HCT116 (cell line): ENCODE data around the gene SFXN5. TPM values are rescaled to one million over a fixed set of nuclear protein-coding genes. Genes with fewer than 3 reads are reported as not detected.

Experiments
- ATAC-seq: fragments of 200-7000 bp; cut with Tn5 transposase; 2 replicates; pipeline ENCODE4 v1.9.1; 2020; ENCODE audit warnings: mild to moderate bottlenecking, moderate library complexity
- BruUV-seq: library from RNA; stranded (reverse); fragments of 400-500 nt; replicated peaks from 2 replicates; lab custom pipeline; 2021; lab: Mats Ljungman, UMichigan
- CTCF ChIA-PET: fragments of 300-600 bp; sonication (Branson Sonifier 250); formaldehyde crosslinking; loops from one replicate; lab custom pipeline; 2021; ENCODE audit warnings: antibody characterized with exemption; lab: Charles Lee
- POLR2A ChIA-PET: fragments of 300-600, 350-600 bp; sonication (Branson Sonifier 250); formaldehyde crosslinking; loops from one replicate; lab custom pipeline; 2021; ENCODE audit warnings: antibody characterized with exemption; lab: Charles Lee
- RAD21 ChIA-PET, 2 experiments: fragments of 300-600 bp; sonication (Branson Sonifier 250); formaldehyde crosslinking; loops; one replicate each; lab custom pipeline; 2023; ENCODE audit warnings: low total read pairs in 2 of 2; ENCODE audit not compliant: uncharacterized antibody in 2 of 2, unreplicated experiment in 2 of 2, low non-redundant PET in 1 of 2; lab: Charles Lee
- DNase-seq: peaks from one replicate; pipeline ENCODE4 v3.0.0-alpha.2; 2010; ENCODE audit warnings: low read depth, low spot score
- H2AFZ ChIP-seq: fragments of 200-600 bp; shearing (Covaris generic), sonication (generic); 2 replicates; pipeline ENCODE4 v1.6.1; 2017; ENCODE audit warnings: low read depth, mixed run types, mixed read lengths, antibody characterized with exemption, low read length; ENCODE audit not compliant: poor library complexity, severe bottlenecking
- H3K27ac ChIP-seq: 2 replicates; pipeline ENCODE4 v1.5.1; 2012; ENCODE audit warnings: low read depth, low read length
- H3K27me3 ChIP-seq: fragments of 200-600 bp; sonication (generic); 2 replicates; pipeline ENCODE4 v1.6.1; 2016; ENCODE audit warnings: mixed run types, low read length, mixed read lengths; ENCODE audit not compliant: insufficient read depth
- H3K36me3 ChIP-seq, 2 experiments: fragments of 200-500 bp in 1 of 2; fragments of 200-600 bp in 1 of 2; sonication (Bioruptor generic) in 1 of 2; sonication (generic) in 1 of 2; 2 replicates each; pipeline versions ENCODE4 v1.5.1 to v1.6.1; 2014 to 2016; ENCODE audit warnings: low read length in 2 of 2, inconsistent platforms in 1 of 2, mixed read lengths in 1 of 2, mixed run types in 1 of 2; ENCODE audit not compliant: insufficient read depth in 2 of 2, control insufficient read depth in 1 of 2
- H3K4me1 ChIP-seq, 2 experiments: fragments of 200-600 bp in 1 of 2; sonication (generic) in 1 of 2; 2 replicates each; pipeline versions ENCODE4 v1.5.1 to v1.6.1; 2012 to 2017; ENCODE audit warnings: low read length in 2 of 2, inconsistent platforms in 1 of 2, mild to moderate bottlenecking in 1 of 2, mixed read lengths in 1 of 2, mixed run types in 1 of 2, moderate library complexity in 1 of 2; ENCODE audit not compliant: insufficient read depth in 2 of 2, control insufficient read depth in 1 of 2
- H3K4me2 ChIP-seq: fragments of 200-600 bp; sonication (generic); 2 replicates; pipeline ENCODE4 v1.6.1; 2017; ENCODE audit warnings: mixed run types, low read length, mixed read lengths
- H3K4me3 ChIP-seq, 2 experiments: fragments of 200-600 bp in 1 of 2; sonication (generic) in 1 of 2; replicated peaks in 1 of 2; 2 replicates each; pipeline ENCODE4 v1.5.1; 2011 to 2016; ENCODE audit warnings: low read length in 2 of 2, control low read depth in 1 of 2, low read depth in 1 of 2, mild to moderate bottlenecking in 1 of 2, mixed read lengths in 1 of 2, mixed run types in 1 of 2
- H3K79me2 ChIP-seq: fragments of 200-600 bp; sonication (generic); 2 replicates; pipeline ENCODE4 v1.6.1; 2017; ENCODE audit warnings: mild to moderate bottlenecking, mixed run types, low read length, moderate library complexity, mixed read lengths; ENCODE audit not compliant: insufficient read depth
- H3K9ac ChIP-seq: fragments of 200-600 bp; sonication (generic); 2 replicates; pipeline ENCODE4 v1.6.1; 2016; ENCODE audit warnings: low read length, mixed read lengths
- H3K9me2 ChIP-seq: fragments of 200-600 bp; sonication (generic), shearing (Covaris generic); 2 replicates; pipeline ENCODE4 v1.6.1; 2017; ENCODE audit warnings: mixed run types, mild to moderate bottlenecking, moderate library complexity; ENCODE audit not compliant: insufficient read depth
- H3K9me3 ChIP-seq, 2 experiments: fragments of 200-500 bp in 1 of 2; fragments of 200-600 bp in 1 of 2; sonication (Bioruptor generic) in 1 of 2; sonication (generic) in 1 of 2; 2 replicates each; pipeline ENCODE4 v1.6.1; 2014 to 2017; ENCODE audit warnings: low read length in 2 of 2, mixed read lengths in 2 of 2, inconsistent platforms in 1 of 2, low read depth in 1 of 2, mild to moderate bottlenecking in 1 of 2, mixed run types in 1 of 2, moderate library complexity in 1 of 2; ENCODE audit not compliant: control insufficient read depth in 1 of 2, insufficient read depth in 1 of 2
- H4K20me1 ChIP-seq: fragments of 200-600 bp; sonication (generic), shearing (Covaris generic); 2 replicates; pipeline ENCODE4 v1.6.1; 2017; ENCODE audit warnings: mixed run types, mild to moderate bottlenecking, moderate library complexity; ENCODE audit not compliant: insufficient read depth
- CBX3 ChIP-seq: IDR thresholded peaks from 2 replicates; pipeline ENCODE4 v1.6.1; 2012; ENCODE audit warnings: low read depth
- CEBPB ChIP-seq: IDR thresholded peaks from 2 replicates; pipeline ENCODE4 v1.6.1; 2012; ENCODE audit warnings: low read depth
- CTCF ChIP-seq, 3 experiments: fragments of 200-600 bp in 1 of 3; sonication (generic) in 1 of 3; IDR thresholded peaks in 2 of 3; conservative IDR thresholded peaks in 1 of 3; 2 replicates each; pipeline ENCODE4 v1.5.1; 2012 to 2017; ENCODE audit warnings: low read depth in 2 of 3, low read length in 2 of 3, antibody characterized with exemption in 1 of 3, borderline replicate concordance in 1 of 3, control low read depth in 1 of 3, mild to moderate bottlenecking in 1 of 3, mixed read lengths in 1 of 3, mixed run types in 1 of 3, moderate library complexity in 1 of 3; ENCODE audit not compliant: insufficient read depth in 1 of 3
- ELF1 ChIP-seq: IDR thresholded peaks from 2 replicates; pipeline ENCODE4 v1.6.1; 2012; ENCODE audit warnings: low read depth, borderline replicate concordance
- EZH2phosphoT487 ChIP-seq: fragments of 200-600 bp; IDR thresholded peaks from 2 replicates; pipeline ENCODE4 v1.6.1; 2018; ENCODE audit warnings: antibody characterized with exemption, borderline replicate concordance
- FOSL1 ChIP-seq: IDR thresholded peaks from 2 replicates; pipeline ENCODE4 v1.6.1; 2012; ENCODE audit warnings: low read depth
- MAX ChIP-seq: IDR thresholded peaks from 2 replicates; pipeline ENCODE4 v1.6.1; 2012
- RAD21 ChIP-seq: IDR thresholded peaks from 2 replicates; pipeline ENCODE4 v1.6.1; 2012; ENCODE audit warnings: low read depth, mild to moderate bottlenecking
- SRF ChIP-seq: IDR thresholded peaks from 2 replicates; pipeline ENCODE4 v1.6.1; 2012; ENCODE audit warnings: low read depth
- YY1 ChIP-seq: IDR thresholded peaks from 2 replicates; pipeline ENCODE4 v1.6.1; 2011; ENCODE audit warnings: low read length, low read depth, moderate library complexity, mild to moderate bottlenecking; ENCODE audit not compliant: insufficient replicate concordance; ENCODE audit errors: extremely low read depth
- intact Hi-C: fragments of 100-400 bp; cut with micrococcal nuclease; formaldehyde crosslinking; loops from 2 replicates; pipeline ENCODE4 v1.10.0; 2022
- total RNA-seq: library from RNA; stranded (reverse); gene quantifications from one replicate; pipeline ENCODE4 v1.2.1, GENCODE V29; 2021; ENCODE audit not compliant: unreplicated experiment
- TF ChIP-seq, protein P1 (sequence below): IDR thresholded peaks from 2 replicates; pipeline ENCODE4 v1.6.1; 2012; ENCODE audit warnings: low read depth

The SFXN5 gene
- total RNA-seq, 1 experiment from 2014 or later = 10.0 TPM

- TF ChIP-seq CTCF (IDR thresholded peaks at IDR 0.05 in 2 of 3, conservative IDR thresholded peaks at IDR 0.05 in 1 of 3; ENCODE audit: borderline replicate concordance in 1 of 3, insufficient read depth in 1 of 3, low read depth in 2 of 3, low read length in 2 of 3) (no peak), EZH2phosphoT487 (no peak)
Observed at GRCh38 chr2:73034661-73035375, 36.7 kb downstream of the SFXN5 start (continued).

- Histone ChIP-seq H3K79me2 (no peaks in the 10 kb centered on the region), H3K9me3 (no peaks in the 10 kb centered on the region), H3K27me3 (no peaks in the 10 kb centered on the region), H3K4me3 (no peak overlapping the region), H3K36me3 (no peaks in the 10 kb centered on the region), H2AFZ (no peak overlapping the region), H3K4me2 (no peak overlapping the region), H4K20me1 (no peaks in the 10 kb centered on the region), H3K4me1 (peaks cover 3 to 21% of the 10 kb centered on the region in 2 experiments; a peak in 3 of 4 replicates), H3K9me2 (no peaks in the 10 kb centered on the region), H3K9ac (no peak overlapping the region), H3K27ac (no peak overlapping the region)
- CTCF ChIA-PET = no interaction called here
- RAD21 ChIA-PET = no interaction called here
- intact Hi-C loops = no loop called here
- POLR2A ChIA-PET = no interaction called here
- 0 out of 2 replicates have a peak, but pooled peaks have one; percentile 31 for ATAC-seq
- BruUV-seq = no TSS peak
- DNase-seq = no peak
- TF ChIP-seq ELF1 = no peak
- TF ChIP-seq CTCF (IDR thresholded peaks at IDR 0.05 in 2 of 3, conservative IDR thresholded peaks at IDR 0.05 in 1 of 3; ENCODE audit: borderline replicate concordance in 1 of 3, insufficient read depth in 1 of 3, low read depth in 2 of 3, low read length in 2 of 3) = no peak
- TF ChIP-seq, protein P1, sequence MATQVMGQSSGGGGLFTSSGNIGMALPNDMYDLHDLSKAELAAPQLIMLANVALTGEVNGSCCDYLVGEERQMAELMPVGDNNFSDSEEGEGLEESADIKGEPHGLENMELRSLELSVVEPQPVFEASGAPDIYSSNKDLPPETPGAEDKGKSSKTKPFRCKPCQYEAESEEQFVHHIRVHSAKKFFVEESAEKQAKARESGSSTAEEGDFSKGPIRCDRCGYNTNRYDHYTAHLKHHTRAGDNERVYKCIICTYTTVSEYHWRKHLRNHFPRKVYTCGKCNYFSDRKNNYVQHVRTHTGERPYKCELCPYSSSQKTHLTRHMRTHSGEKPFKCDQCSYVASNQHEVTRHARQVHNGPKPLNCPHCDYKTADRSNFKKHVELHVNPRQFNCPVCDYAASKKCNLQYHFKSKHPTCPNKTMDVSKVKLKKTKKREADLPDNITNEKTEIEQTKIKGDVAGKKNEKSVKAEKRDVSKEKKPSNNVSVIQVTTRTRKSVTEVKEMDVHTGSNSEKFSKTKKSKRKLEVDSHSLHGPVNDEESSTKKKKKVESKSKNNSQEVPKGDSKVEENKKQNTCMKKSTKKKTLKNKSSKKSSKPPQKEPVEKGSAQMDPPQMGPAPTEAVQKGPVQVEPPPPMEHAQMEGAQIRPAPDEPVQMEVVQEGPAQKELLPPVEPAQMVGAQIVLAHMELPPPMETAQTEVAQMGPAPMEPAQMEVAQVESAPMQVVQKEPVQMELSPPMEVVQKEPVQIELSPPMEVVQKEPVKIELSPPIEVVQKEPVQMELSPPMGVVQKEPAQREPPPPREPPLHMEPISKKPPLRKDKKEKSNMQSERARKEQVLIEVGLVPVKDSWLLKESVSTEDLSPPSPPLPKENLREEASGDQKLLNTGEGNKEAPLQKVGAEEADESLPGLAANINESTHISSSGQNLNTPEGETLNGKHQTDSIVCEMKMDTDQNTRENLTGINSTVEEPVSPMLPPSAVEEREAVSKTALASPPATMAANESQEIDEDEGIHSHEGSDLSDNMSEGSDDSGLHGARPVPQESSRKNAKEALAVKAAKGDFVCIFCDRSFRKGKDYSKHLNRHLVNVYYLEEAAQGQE = no peak
- TF ChIP-seq RAD21 = no peak
- TF ChIP-seq CBX3 = no peak
- TF ChIP-seq YY1 = no peak
- TF ChIP-seq CEBPB = no peak
- TF ChIP-seq FOSL1 = no peak
- TF ChIP-seq EZH2phosphoT487 = no peak
- TF ChIP-seq MAX = no peak
- TF ChIP-seq SRF = no peak
Observed at GRCh38 chr2:73033766-73034381, 37.6 kb downstream of the SFXN5 start.
